Measurements from ENCODE around the gene TK1.
"Not testable (repeated sequence)": the region's sequence is repeated elsewhere in the genome, so short reads cannot be mapped to it uniquely, and the experiment has no call there.

The TK1 gene

GRCh38 chr17:78186692-78187595, at the start of gene TK1, which contains the start of gene AFMID:
TSS of gene TK1 (minus strand) at chr17:78187052. CDS start at chr17:78186994, 58 bp downstream.
TSS of gene AFMID (plus strand) at chr17:78187362. CDS start at chr17:78187371, 9 bp downstream.
- DNase-seq (ENCODE audit: low spot score), result peak; percentile 100

- DNase-seq (ENCODE audit: low spot score), result no peak
Measured at GRCh38 chr17:78235885-78236284, 49.0 kb upstream of the TK1 start.

GRCh38 chr17:78235022-78235421, 48.2 kb upstream of the TK1 start:
- not testable (repeated sequence) for DNase-seq (ENCODE audit: low spot score)

GRCh38 chr17:78234261-78234865, 47.5 kb upstream of the TK1 start:
- no peak for DNase-seq (ENCODE audit: low spot score)

GRCh38 chr17:78233678-78234077, 46.8 kb upstream of the TK1 start:
- DNase-seq (ENCODE audit: low spot score), result no peak

GRCh38 chr17:78232859-78233173, 46.0 kb upstream of the TK1 start:
- no peak for DNase-seq (ENCODE audit: low spot score)

GRCh38 chr17:78231991-78232858, 45.4 kb upstream of the TK1 start:
- no peak for DNase-seq (ENCODE audit: low spot score)

GRCh38 chr17:78230996-78231935, 44.4 kb upstream of the TK1 start, which contains the start of gene TMEM235:
TSS of gene TMEM235 (plus strand) at chr17:78231631. CDS start at chr17:78232024, 393 bp downstream.
- DNase-seq (ENCODE audit: low spot score), result no peak

- DNase-seq (ENCODE audit: low spot score), result no peak
Measured at GRCh38 chr17:78230252-78230962, 43.6 kb upstream of the TK1 start.

- DNase-seq (ENCODE audit: low spot score), result no peak
Measured at GRCh38 chr17:78228176-78228575, 41.3 kb upstream of the TK1 start.

GRCh38 chr17:78227455-78227916, 40.6 kb upstream of the TK1 start:
- DNase-seq (ENCODE audit: low spot score), result peak; percentile 91

GRCh38 chr17:78226759-78227454, 40.1 kb upstream of the TK1 start:
- DNase-seq (ENCODE audit: low spot score), result no peak

- no peak for DNase-seq (ENCODE audit: low spot score)
Measured at GRCh38 chr17:78226055-78226758, 39.4 kb upstream of the TK1 start.

GRCh38 chr17:78225088-78225865, 38.4 kb upstream of the TK1 start:
- no peak for DNase-seq (ENCODE audit: low spot score)

- peak; percentile 85 for DNase-seq (ENCODE audit: low spot score)
Measured at GRCh38 chr17:78224231-78225087, 37.6 kb upstream of the TK1 start.

GRCh38 chr17:78223765-78224164, 36.9 kb upstream of the TK1 start:
- no peak for DNase-seq (ENCODE audit: low spot score)

GRCh38 chr17:78223061-78223460, 36.2 kb upstream of the TK1 start:
- DNase-seq (ENCODE audit: low spot score), result no peak

Data from D341Med (cell line).